Astrocyte (in vitro differentiated cells and primary cell): ENCODE measurements around the gene CACNB2.

Experiments
- EZH2 ChIP-seq: IDR thresholded peaks from 2 replicates; pipeline ENCODE4 v1.6.1; 2012; ENCODE audit warnings: mild to moderate bottlenecking, low read length, inconsistent platforms; ENCODE audit not compliant: insufficient read depth
- TF ChIP-seq, protein P1 (sequence below): IDR thresholded peaks from 2 replicates; pipeline ENCODE4 v1.5.1; 2011; ENCODE audit warnings: low read depth, mild to moderate bottlenecking, inconsistent platforms, low read length, moderate library complexity; ENCODE audit not compliant: insufficient read depth

DNA sequence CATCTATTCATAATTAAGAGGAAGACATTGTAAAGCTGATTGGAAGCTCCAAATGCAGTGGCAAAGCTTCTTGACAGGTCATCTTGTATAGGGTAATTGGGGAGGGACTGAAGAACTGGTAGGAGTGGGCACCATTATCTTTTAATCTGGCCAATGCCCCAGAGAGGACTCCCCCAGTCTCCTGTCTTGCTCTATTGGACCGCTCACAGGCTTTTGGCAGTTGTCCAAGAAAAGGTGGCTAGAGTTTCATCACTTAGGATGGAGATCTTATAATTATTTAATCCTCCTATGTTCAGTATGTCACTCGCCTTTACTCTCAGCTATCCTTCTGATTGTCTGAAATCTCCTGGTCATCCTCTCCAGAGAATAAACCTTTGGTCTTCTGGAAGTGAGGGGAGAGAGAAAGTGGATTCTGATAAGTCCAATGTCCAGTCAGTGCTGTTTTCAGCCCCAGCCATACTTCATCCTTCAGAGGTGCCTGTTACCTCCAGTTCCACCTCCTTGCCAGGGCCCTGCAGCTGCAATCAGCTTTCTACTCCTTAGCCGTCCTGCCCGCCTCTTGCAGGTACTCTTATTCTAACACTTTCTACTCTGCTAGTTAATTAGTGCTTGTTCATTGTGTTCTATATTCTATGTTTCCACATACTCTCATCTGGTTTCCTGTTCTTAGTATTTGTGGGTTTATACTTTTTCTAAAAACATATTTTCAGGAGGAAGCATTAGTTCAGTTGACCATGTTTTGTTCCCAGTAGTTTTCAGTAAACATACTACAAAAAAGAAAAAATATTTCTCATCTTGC lies 269.6 kb downstream of the CACNB2 start:
- TF ChIP-seq, protein P1, sequence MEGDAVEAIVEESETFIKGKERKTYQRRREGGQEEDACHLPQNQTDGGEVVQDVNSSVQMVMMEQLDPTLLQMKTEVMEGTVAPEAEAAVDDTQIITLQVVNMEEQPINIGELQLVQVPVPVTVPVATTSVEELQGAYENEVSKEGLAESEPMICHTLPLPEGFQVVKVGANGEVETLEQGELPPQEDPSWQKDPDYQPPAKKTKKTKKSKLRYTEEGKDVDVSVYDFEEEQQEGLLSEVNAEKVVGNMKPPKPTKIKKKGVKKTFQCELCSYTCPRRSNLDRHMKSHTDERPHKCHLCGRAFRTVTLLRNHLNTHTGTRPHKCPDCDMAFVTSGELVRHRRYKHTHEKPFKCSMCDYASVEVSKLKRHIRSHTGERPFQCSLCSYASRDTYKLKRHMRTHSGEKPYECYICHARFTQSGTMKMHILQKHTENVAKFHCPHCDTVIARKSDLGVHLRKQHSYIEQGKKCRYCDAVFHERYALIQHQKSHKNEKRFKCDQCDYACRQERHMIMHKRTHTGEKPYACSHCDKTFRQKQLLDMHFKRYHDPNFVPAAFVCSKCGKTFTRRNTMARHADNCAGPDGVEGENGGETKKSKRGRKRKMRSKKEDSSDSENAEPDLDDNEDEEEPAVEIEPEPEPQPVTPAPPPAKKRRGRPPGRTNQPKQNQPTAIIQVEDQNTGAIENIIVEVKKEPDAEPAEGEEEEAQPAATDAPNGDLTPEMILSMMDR: no peak
- TF ChIP-seq EZH2: no peak
